Amniotic stem cell (primary cell): ENCODE results near the gene IL1R2.

Experiments
- DNase-seq: peaks from one replicate; lab custom pipeline; 2025; lab: John Stamatoyannopoulos, UW

The IL1R2 gene

GRCh38 chr2:101991721-101992145, at the start of gene IL1R2:
Gene IL1R2, plus strand, starts transcription at chr2:101991960. Its CDS starts 16,616 bp downstream, at chr2:102008576.
- no peak for DNase-seq

- no peak for DNase-seq
Measured at GRCh38 chr2:101942851-101943250, 48.9 kb upstream of the IL1R2 start.

- no peak for DNase-seq
Measured at GRCh38 chr2:101946372-101947039, 45.3 kb upstream of the IL1R2 start.

- no peak for DNase-seq
Measured at GRCh38 chr2:101947374-101947773, 44.4 kb upstream of the IL1R2 start.

- DNase-seq, result no peak
Measured at GRCh38 chr2:101948625-101949155, 43.1 kb upstream of the IL1R2 start.

- DNase-seq, result no peak
Measured at GRCh38 chr2:101949304-101949703, 42.5 kb upstream of the IL1R2 start.

- no peak for DNase-seq
Measured at GRCh38 chr2:101951296-101951695, 40.5 kb upstream of the IL1R2 start.

- DNase-seq, result no peak
Measured at GRCh38 chr2:101952551-101952950, 39.2 kb upstream of the IL1R2 start.

- no peak for DNase-seq
Measured at GRCh38 chr2:101956465-101957438, 35.0 kb upstream of the IL1R2 start.

GRCh38 chr2:101958061-101958460, 33.7 kb upstream of the IL1R2 start:
- DNase-seq, result no peak

GRCh38 chr2:101960819-101961337, 30.9 kb upstream of the IL1R2 start:
- DNase-seq, result no peak

- DNase-seq, result no peak
Measured at GRCh38 chr2:101961338-101962191, 30.2 kb upstream of the IL1R2 start.

GRCh38 chr2:101962309-101962708, 29.5 kb upstream of the IL1R2 start:
- no peak for DNase-seq

GRCh38 chr2:101963198-101963597, 28.6 kb upstream of the IL1R2 start:
- DNase-seq, result no peak

GRCh38 chr2:101967826-101968513, 23.8 kb upstream of the IL1R2 start:
- no peak for DNase-seq

GRCh38 chr2:101969723-101970122, 22.0 kb upstream of the IL1R2 start:
- DNase-seq, result no peak

GRCh38 chr2:101970901-101971300, 20.9 kb upstream of the IL1R2 start:
- no peak for DNase-seq

- DNase-seq, result no peak
Measured at GRCh38 chr2:101971836-101972235, 19.9 kb upstream of the IL1R2 start.

GRCh38 chr2:101972621-101973434, 18.9 kb upstream of the IL1R2 start:
- DNase-seq, result no peak

GRCh38 chr2:101974663-101975062, 17.1 kb upstream of the IL1R2 start:
- DNase-seq, result no peak
